GM19438 (cell line): ENCODE results near the gene RAD51B.

Source experiments
- ATAC-seq: cut with Tn5 transposase; IDR thresholded peaks from one replicate; pipeline ENCODE4 v1.9.1; 2021; ENCODE audit warnings: low read depth; ENCODE audit not compliant: unreplicated experiment

The RAD51B gene

GRCh38 chr14:68479247-68479646 lies 659.7 kb downstream of the RAD51B start:
- ATAC-seq = no peak

DNA sequence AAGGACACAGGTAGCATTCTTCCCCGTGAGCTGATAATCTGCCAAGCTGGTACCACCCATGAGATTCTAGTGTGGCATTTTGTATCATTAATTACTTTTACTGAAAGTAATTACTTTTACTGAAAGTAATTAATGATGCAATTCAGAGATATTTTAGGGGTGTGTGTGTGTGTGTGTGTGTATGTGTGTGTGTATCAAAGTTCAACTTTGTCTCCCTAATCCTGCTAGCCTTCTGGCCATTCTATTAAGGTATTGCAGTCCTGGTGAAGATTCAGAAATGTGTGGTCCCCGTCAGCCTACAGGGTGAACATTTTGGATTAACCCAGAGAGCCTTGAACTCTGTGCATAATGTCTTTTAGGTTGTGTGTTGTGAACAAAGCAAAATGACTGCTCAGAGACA lies 662.4 kb downstream of the RAD51B start:
- ATAC-seq = no peak

DNA sequence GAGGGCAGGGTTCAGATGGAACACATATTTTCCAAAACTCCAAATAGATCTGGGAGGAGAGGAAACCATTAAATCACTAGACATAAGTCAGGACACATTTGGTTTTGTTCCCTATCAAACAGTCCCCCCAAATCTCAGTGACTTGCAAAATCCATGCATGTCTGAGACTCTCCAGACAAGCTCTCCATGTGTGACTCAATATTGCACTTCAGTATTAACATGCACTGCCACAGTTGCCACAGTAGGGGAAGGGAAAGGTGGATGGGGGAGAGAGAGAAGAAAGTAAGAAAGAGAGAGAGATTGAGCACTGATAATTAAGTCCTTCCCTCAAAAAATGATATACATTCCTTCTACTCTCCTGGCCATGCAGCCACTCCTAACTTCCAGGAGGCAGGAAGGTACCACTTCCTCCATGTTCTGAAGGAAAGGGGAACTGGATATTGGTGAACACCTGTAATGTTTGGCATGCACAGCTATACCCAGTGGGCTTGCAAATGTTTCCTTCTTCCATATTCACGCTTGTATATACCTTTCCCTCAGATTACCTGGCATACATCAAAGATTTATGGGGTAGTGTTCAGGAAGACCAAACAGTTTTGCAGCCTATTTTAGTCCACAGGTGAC lies 663.3 kb downstream of the RAD51B start:
- no peak for ATAC-seq

- no peak for ATAC-seq
Observed at GRCh38 chr14:68486033-68486732, 666.6 kb downstream of the RAD51B start.

DNA sequence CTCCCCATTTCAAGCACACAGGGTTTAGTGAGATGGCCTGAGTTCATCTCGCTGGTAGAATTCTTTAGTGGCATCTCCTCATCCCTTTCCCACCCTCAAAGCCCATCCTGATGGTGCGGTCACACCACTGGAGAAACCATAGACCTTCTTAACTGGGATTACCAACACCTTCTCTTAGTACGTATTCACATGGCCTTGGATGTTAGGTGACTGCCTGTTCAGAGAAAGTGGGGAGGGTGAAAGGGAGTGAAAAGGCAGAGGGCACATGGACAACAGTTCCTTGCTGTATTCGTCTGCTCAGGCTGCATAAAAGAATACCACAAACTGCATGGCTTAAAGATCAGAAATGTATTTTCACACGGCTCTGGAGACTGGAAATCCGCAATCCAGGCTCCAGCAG lies 667.2 kb downstream of the RAD51B start:
- no peak for ATAC-seq

- no peak for ATAC-seq
Observed at GRCh38 chr14:68487805-68488590, 668.4 kb downstream of the RAD51B start.

DNA sequence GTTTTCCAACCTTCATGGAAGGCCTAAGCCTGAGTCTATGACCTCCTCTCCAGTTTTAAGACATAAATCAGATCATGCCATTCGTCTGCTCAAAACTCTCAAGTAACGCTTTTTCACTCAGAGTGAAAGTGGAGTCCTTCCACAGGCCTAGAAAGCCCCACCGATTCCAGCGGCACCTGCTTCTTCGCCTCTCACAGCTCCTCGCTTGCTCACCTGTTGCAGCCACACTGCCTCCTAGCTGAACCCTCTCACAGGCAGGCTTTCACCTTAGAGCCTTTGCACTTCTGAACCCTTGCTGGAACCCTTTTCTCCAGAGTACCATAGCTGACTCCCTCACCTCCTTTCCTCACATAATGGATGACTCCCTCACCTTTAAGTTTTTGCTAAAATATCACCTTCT lies 672.2 kb downstream of the RAD51B start:
- no peak for ATAC-seq

DNA sequence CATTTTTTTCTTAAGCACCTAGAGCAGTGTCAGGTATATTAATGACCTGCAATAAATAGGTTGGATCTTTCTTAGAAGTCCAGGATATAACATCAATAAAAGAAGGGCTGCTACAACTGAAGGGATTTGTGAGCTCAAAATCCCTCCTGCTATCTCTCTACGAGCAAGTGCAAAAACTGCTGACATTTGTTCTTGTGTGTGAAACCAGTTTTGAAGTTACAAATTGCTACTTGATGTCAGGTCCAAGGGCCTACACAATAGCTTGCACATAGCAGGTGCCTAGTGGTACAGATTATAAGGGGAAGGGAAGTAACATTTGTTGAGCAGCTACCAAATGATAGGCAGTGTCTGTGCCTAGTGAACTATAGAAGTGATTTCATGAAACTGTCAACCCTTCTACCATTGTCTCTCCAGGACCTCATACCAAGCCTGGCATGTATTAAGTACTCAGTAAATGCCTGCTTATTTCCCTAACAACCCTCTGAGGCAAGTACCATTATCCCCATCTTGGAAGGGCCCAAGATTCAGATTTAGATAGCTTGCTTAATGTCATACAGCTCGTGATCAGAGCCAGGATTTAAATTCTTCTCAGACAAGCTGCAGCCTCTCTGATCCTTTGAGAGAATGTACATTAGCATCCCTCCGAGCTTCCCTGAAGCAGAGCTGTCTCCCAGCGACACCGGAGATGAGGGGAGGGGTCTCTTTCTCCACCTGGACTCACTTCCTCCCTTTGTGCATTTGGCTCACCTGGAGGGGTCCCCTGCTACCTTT lies 673.0 kb downstream of the RAD51B start:
- ATAC-seq = no peak

- no peak for ATAC-seq
Observed at GRCh38 chr14:68493152-68493911, 673.8 kb downstream of the RAD51B start.

- ATAC-seq = no peak
Observed at GRCh38 chr14:68495101-68496039, 675.8 kb downstream of the RAD51B start.

- no peak for ATAC-seq
Observed at GRCh38 chr14:68497011-68497410, 677.4 kb downstream of the RAD51B start.

- no peak for ATAC-seq
Observed at GRCh38 chr14:68499451-68499850, 679.9 kb downstream of the RAD51B start.

DNA sequence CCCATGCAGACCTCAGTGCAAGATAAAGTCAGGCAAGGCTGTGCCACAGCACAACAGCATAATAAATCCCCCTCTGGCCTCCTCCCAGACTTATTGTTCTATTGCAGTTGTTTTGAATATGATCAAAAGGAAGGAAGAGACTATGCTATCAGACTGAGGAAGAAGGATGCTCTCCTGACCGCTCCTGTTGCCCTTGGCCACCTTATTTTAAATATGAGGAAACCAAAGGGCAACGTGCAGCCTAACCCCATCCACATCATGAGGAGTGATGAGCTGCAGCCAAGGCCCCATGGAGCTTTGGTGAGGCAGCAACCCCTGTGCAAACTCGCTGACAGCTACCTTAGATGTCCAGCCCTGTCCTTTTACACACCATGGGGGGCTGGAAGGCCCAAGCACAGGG lies 681.6 kb downstream of the RAD51B start:
- ATAC-seq = no peak

DNA sequence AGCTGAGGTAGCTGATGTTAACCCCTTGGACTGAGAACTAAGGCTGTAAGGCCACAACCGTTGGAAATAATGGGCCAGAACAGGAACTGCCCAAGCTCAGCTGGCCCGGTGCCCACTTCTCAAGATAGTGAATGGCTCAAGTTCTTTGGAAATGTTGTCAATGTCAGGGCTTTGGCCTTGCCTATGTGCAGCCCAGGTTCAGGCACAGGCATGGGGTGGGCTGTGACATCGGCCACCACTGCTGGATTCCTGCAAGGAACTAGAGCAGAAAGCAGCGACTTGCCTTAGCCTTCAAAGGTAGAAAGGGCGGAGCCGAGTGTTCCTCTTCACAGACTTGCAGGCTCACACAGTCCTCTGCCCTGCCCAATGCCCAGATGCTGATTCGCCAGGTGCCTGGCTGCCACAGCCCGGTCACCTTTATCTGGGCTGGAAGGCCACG lies 682.1 kb downstream of the RAD51B start:
- no peak for ATAC-seq

DNA sequence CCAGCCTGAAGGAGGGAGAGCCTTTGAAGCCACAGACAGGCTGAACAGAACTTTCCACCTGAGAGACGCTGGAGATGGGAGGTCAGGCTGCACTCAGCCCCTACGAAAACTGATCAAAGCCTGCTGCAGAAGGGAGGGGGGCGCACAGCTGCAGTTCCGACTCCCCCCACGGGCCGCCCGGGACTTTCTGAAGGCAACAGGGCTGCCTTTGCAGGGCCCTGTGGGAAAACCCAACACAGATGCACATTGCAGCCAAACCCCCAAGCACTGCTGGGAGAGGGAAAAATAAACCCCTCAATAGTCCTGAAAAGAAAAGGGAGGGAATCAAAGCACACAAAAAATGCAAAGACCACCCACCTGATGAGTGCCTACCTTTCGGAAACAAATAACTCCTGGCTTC lies 682.7 kb downstream of the RAD51B start:
- ATAC-seq = no peak

GRCh38 chr14:68503186-68503825 lies 683.7 kb downstream of the RAD51B start:
- ATAC-seq = no peak

DNA sequence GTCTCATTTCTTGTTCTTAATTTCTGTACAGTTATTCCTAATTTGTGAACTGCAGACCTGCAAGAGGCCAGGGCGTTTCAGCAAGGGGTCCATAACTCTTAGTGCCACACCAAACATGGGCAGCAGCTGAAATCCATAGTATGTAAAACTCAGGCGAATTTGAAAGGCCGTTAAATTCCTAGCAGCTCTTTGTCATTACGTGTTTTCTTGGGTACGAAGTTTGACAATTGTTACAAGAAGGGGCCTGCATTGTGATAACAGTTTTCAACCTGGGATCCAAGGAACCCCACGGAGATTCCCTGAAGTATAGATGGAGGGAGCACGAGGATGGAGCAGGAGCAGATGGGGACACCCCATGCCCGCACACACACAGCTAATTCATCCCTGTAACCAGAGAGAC lies 685.3 kb downstream of the RAD51B start:
- ATAC-seq = no peak

- ATAC-seq = peak; percentile 10
Observed at GRCh38 chr14:68506021-68506644, 686.6 kb downstream of the RAD51B start.
